LHCN-M2 (cell line): ENCODE data around the gene DIPK1B. TPM values are rescaled to one million over a fixed set of nuclear protein-coding genes. Genes with fewer than 3 reads are reported as not detected.

Experiments
- DNase-seq: peaks from one replicate; pipeline ENCODE4 v3.0.0-alpha.2; 2012; ENCODE audit warnings: low read depth
- total RNA-seq: library from RNA; depleted of rRNA; stranded (reverse); fragments of >200 nt; gene quantifications from 2 replicates; pipeline ENCODE4 v1.2.3, GENCODE V29; 2014

The DIPK1B gene
- total RNA-seq, 1 experiment from 2014 or later, result not detected

DNA sequence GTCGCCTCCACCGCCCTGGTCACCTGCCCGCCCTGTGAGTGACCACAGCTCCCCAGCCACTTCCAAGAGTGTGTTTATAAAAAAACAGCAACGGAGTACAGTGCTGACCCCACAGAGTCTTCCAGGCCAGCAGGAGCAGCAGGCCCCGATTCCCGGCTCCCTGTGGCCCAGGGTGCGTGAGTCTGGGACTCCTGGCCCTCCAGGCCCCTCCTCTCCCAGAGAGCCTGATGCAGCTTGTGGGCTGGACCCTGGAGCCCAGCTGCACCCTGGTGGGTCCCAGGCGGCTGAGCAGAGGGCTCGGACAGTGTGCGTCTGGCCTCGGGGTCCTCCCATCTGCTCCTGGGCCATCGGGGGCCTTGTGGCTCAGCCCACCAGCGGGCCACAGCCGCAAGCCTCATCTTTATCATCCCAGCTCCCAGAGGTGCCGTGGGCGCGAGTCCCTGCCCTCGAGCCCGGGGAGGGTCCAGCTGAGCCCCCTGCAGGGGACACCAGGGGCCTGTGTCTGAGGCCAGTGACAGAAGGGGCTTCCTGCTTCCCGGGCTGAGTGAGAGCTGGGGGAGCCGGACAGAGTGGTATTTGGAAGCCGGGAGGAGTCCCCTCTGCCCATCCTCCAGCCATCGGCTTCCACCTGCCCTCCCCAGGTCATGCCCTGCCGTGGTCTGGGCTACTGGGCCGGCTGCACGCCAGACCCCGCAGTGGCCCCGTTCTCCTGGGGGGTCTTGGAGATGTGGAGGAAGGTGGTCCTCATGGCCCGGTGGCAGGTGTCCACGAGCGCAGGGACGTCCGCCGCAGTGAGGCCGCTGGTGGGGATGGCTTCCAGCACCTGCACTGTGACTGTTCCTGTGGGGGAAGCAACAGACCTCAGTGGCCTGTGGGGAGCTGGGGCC, 39.0 kb upstream of the DIPK1B start:
- DNase-seq, result no peak

DNA sequence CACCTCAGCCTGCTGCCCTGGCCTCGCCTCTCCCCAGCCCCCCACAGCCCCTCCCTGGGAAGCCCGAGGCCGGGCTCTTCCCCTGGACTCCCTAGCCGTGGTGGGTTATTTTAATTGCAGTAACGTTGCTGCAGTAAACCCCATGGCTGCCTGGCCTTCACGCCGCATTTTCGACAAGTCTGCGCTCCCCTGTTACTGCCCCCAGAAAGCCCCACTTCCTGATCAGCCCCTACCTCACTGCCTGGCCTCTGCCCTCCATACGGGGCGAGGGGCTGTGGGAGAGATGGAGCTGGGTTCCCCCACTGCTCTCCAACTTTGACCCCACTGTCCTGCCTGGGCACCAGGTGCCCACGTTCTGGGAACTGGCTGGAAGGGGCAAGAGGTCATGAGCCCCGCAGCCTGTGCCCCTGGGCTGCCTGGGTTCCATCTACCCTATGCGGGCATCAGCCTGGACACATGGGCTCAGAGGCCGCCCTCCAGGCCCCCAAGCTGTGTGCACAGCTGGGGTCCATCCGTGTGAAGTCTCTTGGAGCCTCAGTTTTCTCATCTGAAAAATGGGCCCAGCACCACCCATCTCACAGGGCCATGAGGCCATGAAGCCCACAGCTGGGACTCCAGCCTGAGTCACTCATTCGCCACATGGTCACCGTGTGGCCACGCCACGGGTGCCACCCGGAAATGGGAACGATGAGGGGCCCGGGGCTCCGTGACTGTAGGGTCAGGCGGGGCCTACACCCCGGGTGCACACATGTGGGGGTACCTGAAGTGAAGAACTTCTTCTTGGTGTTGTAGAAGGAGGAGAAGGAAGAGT, 38.2 kb upstream of the DIPK1B start:
- no peak for DNase-seq

DNA sequence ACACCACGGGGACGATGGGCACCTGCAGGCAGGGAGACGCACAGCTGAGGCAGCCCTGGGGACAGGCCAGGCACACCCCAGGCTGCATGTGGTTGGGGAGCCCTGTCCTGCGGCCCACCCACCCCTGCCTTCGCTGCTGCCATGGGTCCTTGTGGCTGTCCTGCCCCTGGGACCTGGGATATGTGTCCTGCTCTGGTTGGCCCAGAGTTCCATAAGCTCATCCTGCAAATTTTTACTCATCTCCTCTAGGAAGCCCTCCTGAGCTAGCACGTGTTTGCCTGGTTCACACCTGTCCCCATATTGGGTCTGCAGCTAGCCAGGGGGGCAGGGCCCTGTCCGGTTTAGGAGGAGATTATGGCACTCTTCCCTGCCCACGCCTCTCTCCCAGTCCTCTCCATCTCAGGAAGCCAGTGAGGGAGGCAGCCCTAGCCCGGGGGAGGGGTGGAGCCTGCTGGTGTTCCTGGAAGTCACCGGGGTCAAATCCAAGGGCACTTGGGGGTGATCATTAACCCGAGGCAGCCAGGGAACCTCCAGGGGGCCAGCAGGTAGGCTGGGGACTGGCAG, 37.5 kb upstream of the DIPK1B start:
- no peak for DNase-seq

- no peak for DNase-seq
Measured at GRCh38 chr9:136675477-136676296, 36.7 kb upstream of the DIPK1B start.

DNA sequence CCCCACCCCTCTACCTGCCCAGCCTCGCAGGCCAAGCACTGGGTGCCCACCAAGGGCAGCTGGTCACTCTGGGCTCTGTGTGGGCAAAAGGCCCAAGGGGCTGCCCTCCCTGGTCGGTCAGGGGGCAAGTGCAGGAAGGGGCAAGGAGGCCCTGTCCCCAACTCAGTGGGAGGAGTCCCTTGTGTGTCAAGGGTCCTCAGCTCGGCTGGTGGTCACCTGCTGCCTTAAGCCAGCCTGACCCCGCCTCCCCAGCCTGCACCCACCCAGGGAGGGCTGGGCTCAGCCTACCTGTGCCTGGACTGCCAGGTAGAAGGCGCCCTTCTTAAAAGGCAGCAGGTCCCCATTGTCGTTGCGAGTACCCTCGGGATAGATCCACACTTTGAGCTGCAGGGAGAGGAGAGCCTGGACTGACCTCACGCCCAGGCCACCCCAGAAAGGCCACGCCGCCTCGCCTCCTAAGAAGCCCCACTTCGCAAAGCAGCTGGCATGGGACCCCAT, 36.0 kb upstream of the DIPK1B start:
- no peak for DNase-seq

GRCh38 chr9:136676920-136677686, 35.3 kb upstream of the DIPK1B start:
- no peak for DNase-seq

- no peak for DNase-seq
Measured at GRCh38 chr9:136678034-136678433, 34.3 kb upstream of the DIPK1B start.

- DNase-seq, result no peak
Measured at GRCh38 chr9:136678624-136679023, 33.7 kb upstream of the DIPK1B start.

DNA sequence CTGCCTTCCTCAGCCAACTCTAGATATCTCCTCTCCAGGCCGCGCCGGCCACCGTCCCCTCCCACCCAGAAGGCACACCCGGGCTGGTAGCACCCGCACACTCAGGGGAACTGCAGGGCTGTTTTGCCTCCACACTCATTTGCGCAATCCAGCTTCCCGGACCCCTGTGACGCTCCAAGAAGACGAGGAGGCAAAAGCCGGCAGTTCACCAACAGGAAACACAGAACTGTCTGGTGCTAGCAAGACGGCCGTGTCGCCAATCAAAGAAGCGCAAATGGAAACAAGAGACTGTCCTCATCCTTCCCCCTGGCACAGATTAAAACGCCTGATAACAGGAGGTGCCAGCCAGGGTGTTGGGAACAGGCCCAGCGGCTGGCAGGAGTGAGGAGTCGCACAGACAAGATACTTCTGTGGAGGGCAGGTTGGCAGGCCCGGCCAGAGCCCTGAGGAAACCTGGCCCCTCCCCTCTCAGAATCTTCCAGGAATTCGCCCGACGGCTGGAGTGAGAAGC, 32.9 kb upstream of the DIPK1B start:
- no peak for DNase-seq

DNA sequence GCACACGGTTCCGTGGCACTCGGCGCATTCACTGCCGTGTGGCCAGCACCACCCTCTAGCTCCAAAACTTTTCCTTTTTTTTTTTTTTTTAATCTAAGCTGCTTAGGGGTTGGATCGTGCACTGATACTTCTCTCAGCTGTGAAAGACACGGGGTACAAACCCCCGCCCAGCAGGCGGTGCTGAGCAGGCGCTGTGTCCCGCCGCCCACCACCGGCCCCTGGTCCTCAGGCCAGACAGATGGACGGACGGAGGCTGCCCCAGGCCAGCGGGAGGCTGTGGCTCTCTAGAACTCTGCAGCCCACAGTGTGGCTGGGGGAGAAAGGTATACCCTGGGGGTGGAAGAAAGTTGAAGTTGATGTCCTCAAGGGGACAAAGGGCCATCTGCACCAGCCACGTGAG, 31.3 kb upstream of the DIPK1B start:
- DNase-seq, result no peak

- DNase-seq, result no peak
Measured at GRCh38 chr9:136681945-136682699, 30.2 kb upstream of the DIPK1B start.

GRCh38 chr9:136682710-136683109, 29.7 kb upstream of the DIPK1B start:
- DNase-seq, result no peak

DNA sequence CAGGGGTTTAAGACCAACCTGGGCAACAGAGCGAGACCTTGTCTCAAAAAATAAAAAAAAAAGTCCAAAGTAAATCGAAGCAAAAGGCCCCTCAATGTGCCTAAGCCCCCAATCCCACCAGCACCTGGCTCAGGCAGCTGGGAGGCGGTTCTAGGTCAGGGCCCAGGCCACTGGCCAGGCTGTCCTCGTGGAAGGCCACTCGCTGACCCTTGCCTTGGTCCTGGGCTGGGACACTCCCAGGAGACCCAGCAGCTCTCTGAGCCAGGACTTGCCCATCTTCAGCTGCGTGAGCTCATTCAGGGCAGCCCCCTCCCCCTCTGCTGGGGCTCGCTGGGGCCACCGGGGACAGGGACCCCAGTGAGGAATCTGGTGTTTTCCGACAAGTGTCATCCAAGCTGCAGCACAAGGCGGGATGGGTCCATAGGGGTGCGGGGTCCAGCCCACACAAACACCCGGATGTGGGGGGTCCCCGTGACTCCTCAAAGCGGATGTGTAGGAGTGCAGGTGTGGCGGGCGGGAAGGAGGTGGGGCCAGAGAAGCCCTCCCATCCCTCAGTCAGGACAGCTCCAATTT, 29.1 kb upstream of the DIPK1B start:
- no peak for DNase-seq

DNA sequence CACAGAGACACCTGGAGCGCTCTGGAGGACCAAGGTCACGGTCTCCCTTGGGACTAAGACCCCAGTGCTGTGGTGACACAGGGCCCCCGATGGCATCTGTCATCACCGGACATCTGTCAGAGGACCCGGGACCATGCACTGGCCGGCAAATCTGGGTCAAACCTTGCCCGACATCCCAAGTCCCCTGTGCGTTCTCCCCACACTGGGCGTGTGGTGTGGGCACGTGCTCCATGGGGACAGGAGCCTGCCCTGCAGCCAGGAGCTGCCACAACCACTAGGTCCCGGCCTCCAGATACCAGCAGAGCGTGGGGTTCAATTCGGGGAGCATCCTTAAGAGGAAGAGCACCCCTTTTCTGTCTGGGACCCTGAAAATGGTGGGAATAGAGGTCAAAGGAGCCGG, 28.6 kb upstream of the DIPK1B start:
- DNase-seq, result no peak

GRCh38 chr9:136684339-136684738, 28.0 kb upstream of the DIPK1B start:
- no peak for DNase-seq

- DNase-seq, result no peak
Measured at GRCh38 chr9:136684799-136685198, 27.6 kb upstream of the DIPK1B start.

- DNase-seq, result no peak
Measured at GRCh38 chr9:136685216-136685615, 27.2 kb upstream of the DIPK1B start.

GRCh38 chr9:136685790-136686533, 26.4 kb upstream of the DIPK1B start:
- no peak for DNase-seq

DNA sequence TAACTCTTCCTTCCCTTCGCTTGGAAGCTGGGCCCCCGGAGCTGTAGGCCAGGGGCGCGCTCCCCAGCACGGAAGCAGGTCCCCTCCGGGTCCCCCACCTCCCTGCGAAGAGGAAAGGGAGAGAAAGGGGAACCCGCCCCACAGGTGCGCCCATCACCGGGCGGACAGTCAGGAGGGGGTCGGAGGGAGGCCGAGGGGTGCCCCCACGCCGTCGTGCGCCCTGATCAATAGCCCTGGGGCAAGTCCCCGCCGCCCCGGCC, 25.9 kb upstream of the DIPK1B start:
- no peak for DNase-seq
